ENCODE results near the gene TEPSIN. TPM values are rescaled to one million over a fixed set of nuclear protein-coding genes. Genes with fewer than 3 reads are reported as not detected.

TEPSIN gene
- total and polyA plus RNA-seq, 2 of the 13 experiments (the other 11 are each of a cell fraction or from before 2014, with no cell fraction given) = 16.1 to 18.8 TPM

DNA sequence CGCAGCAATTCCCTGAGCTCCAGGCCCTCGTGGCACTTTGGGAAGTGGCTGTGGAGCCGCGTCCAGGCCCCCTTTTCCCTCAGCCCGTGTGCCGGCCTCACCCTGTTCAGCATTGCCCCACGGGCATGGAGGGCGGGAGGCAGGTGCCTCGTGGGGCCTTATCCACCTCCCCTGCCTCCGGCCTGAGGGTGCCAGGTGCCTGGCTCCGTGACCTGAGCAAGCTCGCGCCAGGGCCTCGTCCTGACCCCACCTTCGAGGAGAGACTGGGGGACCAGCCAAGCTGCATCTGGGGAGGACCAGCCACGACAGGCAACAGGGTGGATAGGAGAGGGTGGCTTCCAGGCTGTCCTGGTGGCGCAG is 45.8 kb downstream of the TEPSIN start (continued):
- TF ChIP-seq ZNF614 (CRISPR knock-in tag; IDR thresholded peaks at IDR 0.05; ENCODE audit: borderline replicate concordance) (no peak), ZC3H4 (CRISPR knock-in tag; IDR thresholded peaks at IDR 0.05; ENCODE audit: borderline replicate concordance) (no peak), ZNF550 (CRISPR knock-in tag; IDR thresholded peaks at IDR 0.05; ENCODE audit: borderline replicate concordance) (no peak), BRD4 (CRISPR knock-in tag; IDR thresholded peaks at IDR 0.05) (no peak)

DNA sequence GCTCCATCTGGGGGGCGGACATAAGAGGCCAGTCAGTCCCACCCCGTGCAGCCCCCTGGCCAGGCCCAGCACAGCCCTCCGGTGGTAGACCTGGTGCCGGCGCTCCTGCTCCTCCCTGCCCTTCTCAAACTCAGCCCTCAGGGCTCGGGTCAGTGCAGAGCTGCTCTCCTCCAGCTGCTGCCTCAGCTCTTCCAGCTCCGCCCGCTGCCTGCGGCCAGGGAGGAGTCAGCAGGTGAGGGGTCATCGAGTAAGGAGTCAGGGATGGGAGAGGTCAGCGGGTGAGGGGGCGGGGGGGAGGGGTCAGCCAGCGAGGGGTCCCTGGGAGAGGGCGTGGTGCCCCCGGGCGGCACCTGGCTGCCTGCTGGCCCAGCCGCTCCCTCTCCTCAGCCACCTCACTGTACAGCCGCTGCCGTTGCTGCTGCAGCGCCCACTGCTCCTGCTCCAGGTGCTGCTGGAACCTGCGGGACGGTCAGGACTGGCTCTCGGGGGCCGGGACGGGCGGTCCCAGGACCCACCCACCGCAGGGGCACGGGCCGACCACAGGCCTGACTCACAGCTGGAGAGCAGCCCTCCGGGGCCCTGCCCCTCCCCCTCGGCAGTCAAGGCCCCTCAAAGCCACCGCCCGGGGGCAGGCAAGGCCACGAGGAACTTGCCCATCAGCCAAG is 46.3 kb downstream of the TEPSIN start:
- no peaks in the 10 kb centered on the region for H4K20me1 ChIP-seq (ENCODE audit: insufficient read depth, low read length)
- H3K79me2 ChIP-seq (ENCODE audit: insufficient read depth, low read length) = no peaks in the 10 kb centered on the region
- peaks cover 7 to 11% of the 10 kb centered on the region in 2 experiments; a peak in 3 of 5 replicates for H3K36me3 ChIP-seq (replicated peaks in 1 of 2; ENCODE audit: control insufficient read depth in 1 of 2, insufficient read depth in 2 of 2, low read length in 2 of 2)
- FAIRE-seq (no peak), DNase-seq (ENCODE audit: low spot score) (no peak), ATAC-seq (no peak)
- no peaks in the 10 kb centered on the region for H3K27me3 ChIP-seq (ENCODE audit: control insufficient read depth in 1 of 2, insufficient read depth in 2 of 2, low read length in 2 of 2)
- CTCF ChIA-PET (ENCODE audit: low intra/inter-chr PET ratio, low total read pairs) = no interaction called here
- 96% methylated on average over 26 of the region's 34 CpGs for WGBS (ENCODE audit: low lambda C conversion rate)
- no peaks in the 10 kb centered on the region for H3K9me3 ChIP-seq (ENCODE audit: low read length)
- in situ Hi-C loops (cut with HindIII; ENCODE audit: extremely low pct_ligation_motif_present, low pct_unique_long_range_greater_than_20kb) = loop anchor here (5.0 kb wide), 1 partner anchor 50 kb away; no protein-coding TSS in a partner anchor
- no peak overlapping the region for H3K4me3 ChIP-seq (replicated peaks in 1 of 3; ENCODE audit: insufficient read depth in 1 of 3, low read depth in 2 of 3, low read length in 3 of 3)
- no TSS peak for BruUV-seq (replicated peaks)
- no peaks in the 10 kb centered on the region for H3K4me1 ChIP-seq (ENCODE audit: insufficient read depth, low read length)
- H3K4me2 ChIP-seq (ENCODE audit: low read depth, low read length) = no peak overlapping the region
- POLR2A ChIA-PET = interaction anchor here (1.4 kb wide), 1 partner anchor 30 kb away, joined by 3 read pairs; the partner anchor contains the start of gene CEP131
- intact Hi-C loops (cut with micrococcal nuclease; ENCODE audit: unreplicated experiment) = no loop called here
- H3K27ac ChIP-seq (ENCODE audit: extremely low read length, insufficient read depth, low read length) = no peak overlapping the region
- no peak overlapping the region for H3K9ac ChIP-seq (ENCODE audit: insufficient read depth, low read depth, low read length)
- no peak overlapping the region for H2AFZ ChIP-seq (ENCODE audit: low read length)
- TF ChIP-seq ZNF629 (CRISPR knock-in tag; conservative IDR thresholded peaks at IDR 0.05) = no peak
- TF ChIP-seq TBL1XR1 (IDR thresholded peaks at IDR 0.05; ENCODE audit: borderline replicate concordance, low read length, partially characterized antibody) = no peak
- TF ChIP-seq CHCHD3 (CRISPR knock-in tag; IDR thresholded peaks at IDR 0.05) = no peak
- TF ChIP-seq ZNF792 (CRISPR knock-in tag; IDR thresholded peaks at IDR 0.05) = no peak
- TF ChIP-seq NR2C2 (CRISPR knock-in tag; IDR thresholded peaks at IDR 0.05; ENCODE audit: borderline replicate concordance) = no peak
